Caco-2 (cell line): ENCODE data around the gene IL9. TPM values are rescaled to one million over a fixed set of nuclear protein-coding genes. Genes with fewer than 3 reads are reported as not detected.

Source experiments
- BruUV-seq: library from RNA; stranded (reverse); fragments of 400-500 nt; replicated peaks from 2 replicates; lab custom pipeline; 2021; lab: Mats Ljungman, UMichigan
- CTCF ChIA-PET: fragments of 300-600 bp; sonication (Branson Sonifier 250); formaldehyde crosslinking; loops from one replicate; lab custom pipeline; 2022; ENCODE audit warnings: antibody characterized with exemption; lab: Charles Lee
- POLR2A ChIA-PET: fragments of 300-600 bp; sonication (Branson Sonifier 250); formaldehyde crosslinking; loops from one replicate; lab custom pipeline; 2022; ENCODE audit warnings: antibody characterized with exemption; lab: Charles Lee
- DNase-seq, 2 experiments: peaks; one replicate each; pipeline versions ENCODE4 v3.0.0 to v3.0.0-alpha.2; 2020 to 2022
- H3K27me3 ChIP-seq: replicated peaks from 2 replicates; pipeline ENCODE4 v1.6.0; 2011; ENCODE audit warnings: low read length; ENCODE audit not compliant: control insufficient read depth, insufficient read depth
- H3K36me3 ChIP-seq: 2 replicates; pipeline ENCODE4 v1.5.1; 2011; ENCODE audit warnings: low read length; ENCODE audit not compliant: control insufficient read depth, insufficient read depth
- H3K4me1 ChIP-seq: fragments of 250-450 bp; sonication (Bioruptor Pico); 2 replicates; pipeline ENCODE4 v1.5.1; 2020; ENCODE audit warnings: mild to moderate bottlenecking
- H3K4me3 ChIP-seq: 2 replicates; pipeline ENCODE4 v1.5.1; 2011; ENCODE audit warnings: low read depth, mild to moderate bottlenecking, control low read depth, low read length
- H3K9me3 ChIP-seq: fragments of 250-450 bp; sonication (Bioruptor Pico); 2 replicates; pipeline ENCODE4 v1.5.1; 2020; ENCODE audit warnings: mild to moderate bottlenecking, moderate library complexity
- H3K27ac Mint-ChIP-seq: one replicate; pipeline ENCODE4 v1.8.0; 2022; ENCODE audit warnings: mixed read lengths; ENCODE audit not compliant: unreplicated experiment
- H3K27me3 Mint-ChIP-seq: one replicate; pipeline ENCODE4 v1.8.0; 2022; ENCODE audit warnings: mixed read lengths; ENCODE audit not compliant: insufficient read depth, unreplicated experiment
- H3K36me3 Mint-ChIP-seq: one replicate; pipeline ENCODE4 v1.8.0; 2022; ENCODE audit warnings: mild to moderate bottlenecking, mixed read lengths; ENCODE audit not compliant: insufficient read depth, unreplicated experiment
- H3K4me1 Mint-ChIP-seq: one replicate; pipeline ENCODE4 v1.8.0; 2022; ENCODE audit warnings: low read depth, mixed read lengths; ENCODE audit not compliant: unreplicated experiment
- H3K4me3 Mint-ChIP-seq: one replicate; pipeline ENCODE4 v1.8.0; 2022; ENCODE audit warnings: mild to moderate bottlenecking, moderate library complexity, mixed read lengths; ENCODE audit not compliant: unreplicated experiment
- H3K9me3 Mint-ChIP-seq: one replicate; pipeline ENCODE4 v1.8.0; 2022; ENCODE audit warnings: mixed read lengths; ENCODE audit not compliant: unreplicated experiment
- intact Hi-C: fragments of 100-400 bp; cut with micrococcal nuclease; formaldehyde crosslinking; loops from one replicate; pipeline ENCODE4 v1.10.0; 2022; ENCODE audit not compliant: unreplicated experiment
- total RNA-seq: library from RNA; stranded (reverse); gene quantifications from 2 replicates; pipeline ENCODE4 v1.2.3, GENCODE V29; 2022
- TF ChIP-seq, protein P1 (sequence below), 2 experiments: fragments of 200-600 bp in 1 of 2; IDR thresholded peaks; 1 replicate in 1 of 2; 2 replicates in 1 of 2; pipeline versions ENCODE4 v1.5.1 to v1.8.0; 2011 to 2022; ENCODE audit warnings: antibody characterized with exemption in 1 of 2, control low read depth in 1 of 2, inconsistent platforms in 1 of 2, low read depth in 1 of 2, low read length in 1 of 2, mild to moderate bottlenecking in 1 of 2, moderate library complexity in 1 of 2; ENCODE audit not compliant: insufficient read depth in 1 of 2, severe bottlenecking in 1 of 2, unreplicated experiment in 1 of 2

IL9 gene
- total RNA-seq, 1 experiment from 2014 or later = not detected

DNA sequence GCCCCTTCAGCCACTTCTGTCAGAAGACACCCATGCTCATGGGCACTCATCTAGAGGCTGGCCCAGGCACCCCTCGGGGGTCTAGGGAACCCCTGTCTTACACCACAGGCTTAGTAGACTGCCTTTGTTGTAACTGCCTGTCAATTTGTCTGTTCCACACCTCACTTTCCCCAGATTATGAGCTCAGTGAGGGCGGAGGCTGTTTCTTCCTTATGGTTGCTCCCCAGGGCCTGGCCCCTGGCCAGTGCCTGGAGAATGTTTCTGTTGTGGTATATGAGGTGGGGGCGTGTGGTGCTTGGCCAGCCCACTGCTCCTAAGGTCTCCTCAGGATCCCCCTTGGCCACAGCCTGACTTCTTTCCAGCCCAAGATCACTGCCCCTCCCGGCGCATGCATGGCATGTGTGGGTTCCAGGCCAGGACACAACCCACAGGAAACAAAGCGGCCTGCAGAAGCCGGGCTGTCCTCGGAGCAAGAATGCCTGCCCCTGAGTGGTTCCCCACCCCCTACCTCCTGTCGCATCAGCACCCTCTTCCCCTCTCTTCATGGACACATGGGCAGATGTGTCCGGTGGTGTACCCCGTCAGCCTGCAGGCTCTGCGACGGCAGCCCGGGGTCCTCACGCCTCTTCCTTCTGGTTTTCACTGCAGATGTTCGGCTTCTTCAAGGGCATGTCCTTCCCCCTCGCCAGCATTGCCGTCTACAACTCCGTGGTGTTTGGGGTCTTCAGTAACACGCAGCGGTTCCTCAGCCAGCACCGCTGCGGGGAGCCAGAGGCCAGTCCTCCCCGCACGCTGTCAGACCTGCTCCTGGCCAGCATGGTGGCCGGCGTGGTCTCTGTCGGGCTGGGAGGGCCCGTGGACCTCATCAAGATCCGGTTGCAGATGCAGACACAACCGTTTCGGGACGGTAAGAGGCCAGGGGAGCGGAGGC, 43.5 kb downstream of the IL9 start:
- intact Hi-C loops = no loop called here
- H3K27me3 ChIP-seq = no peaks in the 10 kb centered on the region; the same call in none of the 2 replicates

DNA sequence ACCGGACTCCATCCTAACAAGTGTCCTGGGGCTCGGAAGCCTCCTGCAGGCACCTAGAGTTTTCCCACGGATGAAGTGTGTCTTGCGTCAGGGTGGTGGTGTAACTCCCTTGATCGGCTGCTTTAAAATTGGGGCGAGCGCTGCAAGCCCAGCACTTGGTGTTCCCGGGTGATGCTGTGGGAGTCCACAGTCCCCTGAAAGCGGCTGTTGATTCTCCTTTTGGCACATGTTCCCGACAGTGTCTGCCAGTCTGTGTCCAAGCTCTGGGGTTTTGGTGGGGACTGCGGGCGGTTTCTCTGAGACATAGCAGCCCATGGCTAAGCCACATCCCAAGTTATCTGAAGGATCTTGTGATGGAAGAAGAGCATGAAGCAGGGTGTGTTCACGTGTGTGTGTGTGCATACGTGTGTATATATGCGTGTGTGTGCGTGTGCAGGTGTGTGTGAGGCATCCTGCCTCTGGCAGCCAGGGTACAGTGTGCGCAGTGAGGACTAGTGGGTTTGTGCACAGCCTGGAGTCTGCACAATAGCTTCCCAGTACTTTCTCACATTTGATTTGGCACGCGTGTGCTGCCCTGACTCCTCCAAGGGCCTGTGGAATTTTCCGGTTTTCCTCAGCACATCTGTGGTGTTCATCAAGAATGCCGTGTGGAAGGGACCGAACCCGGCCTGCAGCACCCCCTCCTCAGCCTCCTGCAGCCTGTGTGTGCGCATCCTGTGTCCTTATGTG, 44.3 kb downstream of the IL9 start:
- DNase-seq = no peak
- TF ChIP-seq, protein P1, sequence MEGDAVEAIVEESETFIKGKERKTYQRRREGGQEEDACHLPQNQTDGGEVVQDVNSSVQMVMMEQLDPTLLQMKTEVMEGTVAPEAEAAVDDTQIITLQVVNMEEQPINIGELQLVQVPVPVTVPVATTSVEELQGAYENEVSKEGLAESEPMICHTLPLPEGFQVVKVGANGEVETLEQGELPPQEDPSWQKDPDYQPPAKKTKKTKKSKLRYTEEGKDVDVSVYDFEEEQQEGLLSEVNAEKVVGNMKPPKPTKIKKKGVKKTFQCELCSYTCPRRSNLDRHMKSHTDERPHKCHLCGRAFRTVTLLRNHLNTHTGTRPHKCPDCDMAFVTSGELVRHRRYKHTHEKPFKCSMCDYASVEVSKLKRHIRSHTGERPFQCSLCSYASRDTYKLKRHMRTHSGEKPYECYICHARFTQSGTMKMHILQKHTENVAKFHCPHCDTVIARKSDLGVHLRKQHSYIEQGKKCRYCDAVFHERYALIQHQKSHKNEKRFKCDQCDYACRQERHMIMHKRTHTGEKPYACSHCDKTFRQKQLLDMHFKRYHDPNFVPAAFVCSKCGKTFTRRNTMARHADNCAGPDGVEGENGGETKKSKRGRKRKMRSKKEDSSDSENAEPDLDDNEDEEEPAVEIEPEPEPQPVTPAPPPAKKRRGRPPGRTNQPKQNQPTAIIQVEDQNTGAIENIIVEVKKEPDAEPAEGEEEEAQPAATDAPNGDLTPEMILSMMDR (IDR thresholded peaks at IDR 0.05; ENCODE audit: insufficient read depth in 1 of 2, low read depth in 1 of 2, low read length in 1 of 2, severe bottlenecking in 1 of 2, unreplicated experiment in 1 of 2) = no peak
- no TSS peak for BruUV-seq
- Mint-ChIP-seq H3K36me3 (peaks cover 4% of the 10 kb centered on the region), H3K9me3 (no peaks in the 10 kb centered on the region), H3K4me1 (no peaks in the 10 kb centered on the region), H3K27me3 (peaks cover 37% of the 10 kb centered on the region), H3K27ac (no peak overlapping the region), H3K4me3 (no peak overlapping the region)
- intact Hi-C loops = no loop called here
- CTCF ChIA-PET = no interaction called here
- POLR2A ChIA-PET = no interaction called here
- H3K9me3 ChIP-seq = no peaks in the 10 kb centered on the region
- no peaks in the 10 kb centered on the region for H3K36me3 ChIP-seq
- no peaks in the 10 kb centered on the region; the same call in none of the 2 replicates for H3K27me3 ChIP-seq
- H3K4me1 ChIP-seq = no peaks in the 10 kb centered on the region
- no peak overlapping the region for H3K4me3 ChIP-seq

More for the DNA sequence above, 43.5 kb downstream of the IL9 start:
- no peak for DNase-seq
- H3K36me3 Mint-ChIP-seq = peaks cover 4% of the 10 kb centered on the region
- Histone ChIP-seq H3K36me3 (no peaks in the 10 kb centered on the region), H3K4me1 (no peaks in the 10 kb centered on the region), H3K4me3 (no peak overlapping the region), H3K9me3 (no peaks in the 10 kb centered on the region)
- H3K4me3 Mint-ChIP-seq = no peak overlapping the region
- no peak overlapping the region for H3K27ac Mint-ChIP-seq
- peaks cover 38% of the 10 kb centered on the region for H3K27me3 Mint-ChIP-seq
- no TSS peak for BruUV-seq
- ChIA-PET CTCF (no interaction called here), POLR2A (no interaction called here)
- no peaks in the 10 kb centered on the region for H3K9me3 Mint-ChIP-seq
- H3K4me1 Mint-ChIP-seq = no peaks in the 10 kb centered on the region
- TF ChIP-seq, protein P1 (IDR thresholded peaks at IDR 0.05; ENCODE audit: insufficient read depth in 1 of 2, low read depth in 1 of 2, low read length in 1 of 2, severe bottlenecking in 1 of 2, unreplicated experiment in 1 of 2) = no peak

DNA sequence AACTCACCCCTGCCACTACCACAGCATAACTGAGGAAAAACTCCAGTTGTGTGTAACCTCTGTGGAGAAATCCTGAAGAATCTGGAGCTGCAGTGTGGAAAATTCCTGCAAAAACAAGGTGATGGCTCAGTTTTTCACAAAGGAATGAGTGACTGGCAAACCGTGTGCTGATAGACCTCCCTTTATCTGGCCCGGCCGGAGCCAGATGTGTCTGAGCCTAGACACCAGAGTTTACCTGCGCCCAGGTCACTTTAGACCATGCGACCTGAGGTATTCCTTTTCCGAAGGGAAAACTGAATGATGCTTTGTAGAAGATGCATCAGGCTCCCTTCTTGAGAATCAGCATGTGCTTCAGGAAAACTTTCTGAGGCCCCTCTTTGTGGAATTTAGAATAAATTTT, 45.0 kb downstream of the IL9 start:
- no peak overlapping the region for H3K4me3 Mint-ChIP-seq
- Histone ChIP-seq H3K9me3 (no peaks in the 10 kb centered on the region), H3K27me3 (no peaks in the 10 kb centered on the region; the same call in none of the 2 replicates), H3K4me1 (no peaks in the 10 kb centered on the region), H3K4me3 (no peak overlapping the region), H3K36me3 (no peaks in the 10 kb centered on the region)
- H3K27me3 Mint-ChIP-seq = peaks cover 30% of the 10 kb centered on the region
- H3K4me1 Mint-ChIP-seq = no peaks in the 10 kb centered on the region
- ChIA-PET CTCF (no interaction called here), POLR2A (no interaction called here)
- BruUV-seq = no TSS peak
- no peak for DNase-seq
- H3K27ac Mint-ChIP-seq = no peak overlapping the region
- no peaks in the 10 kb centered on the region for H3K9me3 Mint-ChIP-seq
- TF ChIP-seq, protein P1 (IDR thresholded peaks at IDR 0.05; ENCODE audit: insufficient read depth in 1 of 2, low read depth in 1 of 2, low read length in 1 of 2, severe bottlenecking in 1 of 2, unreplicated experiment in 1 of 2) = no peak
- peaks cover 4% of the 10 kb centered on the region for H3K36me3 Mint-ChIP-seq
- intact Hi-C loops = no loop called here
